CD4-positive, alpha-beta T cell treated with Interleukin-21 for 1 hour (primary cell): ENCODE data around the gene CCDC177.
"Not testable (repeated sequence)": the region's sequence is repeated elsewhere in the genome, so short reads cannot be mapped to it uniquely, and the experiment has no call there.

Source experiments
- DNase-seq: peaks from one replicate; pipeline ENCODE4 v3.0.0-alpha.2; 2020

The CCDC177 gene

DNA sequence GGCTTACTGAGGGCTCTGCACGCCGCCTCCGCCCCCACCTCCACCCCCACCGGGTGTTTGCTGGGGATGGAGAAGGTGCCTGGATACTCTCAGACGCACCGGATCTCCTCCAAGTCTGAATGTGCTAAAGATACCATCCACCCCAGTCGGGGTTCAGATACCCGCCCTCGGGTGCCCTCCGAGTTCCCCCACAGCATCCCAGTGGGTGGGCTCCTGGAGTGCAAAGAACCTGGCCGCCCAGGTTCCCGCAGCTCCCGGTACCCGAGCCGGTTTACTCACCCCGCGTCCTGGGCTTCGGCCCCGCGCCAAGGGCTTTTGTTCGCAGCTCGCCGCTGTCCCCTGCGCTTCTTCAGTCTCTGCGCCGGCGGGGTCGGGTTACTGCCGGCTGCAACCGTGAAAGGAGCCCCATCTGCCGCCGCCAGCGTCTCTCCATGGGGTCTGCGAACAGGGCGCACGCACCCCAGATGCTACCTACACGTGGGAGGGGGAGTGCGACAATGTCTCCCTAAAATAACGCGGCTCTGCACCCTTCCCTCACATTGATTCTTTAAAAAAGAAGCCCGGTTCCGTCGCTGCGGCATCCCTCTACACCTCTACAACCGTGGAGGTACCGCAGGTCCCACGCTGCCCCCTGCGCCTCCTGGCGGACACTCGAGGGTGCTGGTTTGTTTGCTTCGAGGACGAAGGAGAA lies at the start of gene CCDC177:
Gene CCDC177, minus strand, starts transcription at position 609 of the 691 bp plus-strand sequence. CDS start 1,249 bp downstream, outside the sequence.
- peak; percentile 68 for DNase-seq

DNA sequence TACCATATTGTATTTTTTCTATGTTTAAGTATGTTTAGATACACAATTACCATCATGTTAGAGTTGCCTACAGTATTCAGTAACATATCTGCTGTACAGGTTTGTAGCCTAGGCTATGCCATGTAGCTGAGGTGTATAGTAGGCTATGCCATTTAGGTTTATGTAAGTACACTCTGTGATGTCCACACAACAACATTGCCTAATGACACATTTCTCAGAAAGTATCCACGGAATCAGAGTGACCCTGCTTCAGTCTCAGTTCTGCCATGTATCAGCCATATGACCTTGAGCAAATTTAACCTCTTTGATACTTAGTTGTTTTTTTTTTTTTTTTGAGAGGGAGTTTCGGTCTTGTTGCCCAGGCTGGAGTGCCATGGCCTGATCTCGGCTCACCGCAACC lies 49.5 kb upstream of the CCDC177 start:
- no peak for DNase-seq

DNA sequence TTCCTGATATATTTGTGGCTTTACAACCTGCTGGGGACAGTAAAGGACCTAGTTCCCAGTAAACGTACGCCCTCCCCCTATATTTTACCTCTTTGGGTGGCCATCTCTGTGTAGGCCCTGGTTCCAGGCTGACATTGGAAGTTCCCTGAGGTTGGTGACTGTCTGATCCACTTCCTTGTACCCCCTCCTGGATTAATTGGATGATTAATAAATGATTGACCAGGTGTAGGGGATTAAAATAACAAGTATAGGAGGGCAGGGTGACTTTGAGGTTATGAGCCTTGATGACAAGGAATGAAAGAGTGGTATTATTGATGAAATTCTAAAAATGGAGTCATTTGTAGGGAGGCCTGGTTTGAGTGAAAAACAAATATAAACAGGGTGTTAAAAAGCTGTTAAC lies 46.3 kb upstream of the CCDC177 start:
- DNase-seq, result no peak

DNA sequence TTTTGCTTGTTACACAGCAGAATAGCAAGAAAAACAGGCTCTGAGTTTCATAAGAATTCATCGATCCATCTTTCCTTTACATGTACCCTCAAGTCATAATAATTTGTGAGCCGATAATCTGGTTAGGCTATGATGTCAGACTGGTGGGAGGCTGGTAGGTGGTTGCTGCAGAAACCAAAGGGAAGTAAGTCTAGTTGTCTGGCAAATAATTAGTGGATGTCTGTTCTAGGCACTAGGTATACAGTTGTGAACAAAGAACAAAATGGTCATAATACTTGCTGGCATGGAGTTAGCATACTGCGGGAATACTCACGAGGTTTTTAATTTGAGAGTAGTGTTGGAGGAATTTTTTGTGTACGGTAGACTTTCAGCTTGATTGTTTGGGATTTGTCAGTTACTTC lies 45.5 kb upstream of the CCDC177 start:
- no peak for DNase-seq

DNA sequence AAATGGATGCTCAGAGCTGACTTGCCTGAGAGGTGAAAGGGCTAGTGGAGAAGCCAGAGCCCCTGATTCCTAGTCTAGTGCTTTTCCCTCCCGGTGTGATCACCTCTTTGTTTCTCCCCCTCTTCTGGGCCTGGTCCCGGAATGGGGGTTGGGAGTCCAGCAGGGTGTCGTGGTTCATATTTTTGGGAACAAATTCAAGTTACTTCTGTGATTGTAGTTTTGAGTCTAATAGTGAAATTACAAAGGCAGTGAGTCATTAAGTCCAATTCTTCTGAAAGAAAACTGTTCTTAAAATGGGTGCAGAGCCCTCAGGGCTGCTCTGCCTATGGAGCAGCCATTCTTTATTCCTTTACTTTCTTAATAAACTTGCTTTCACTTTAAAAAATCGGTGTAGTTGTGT lies 44.3 kb upstream of the CCDC177 start:
- no peak for DNase-seq

DNA sequence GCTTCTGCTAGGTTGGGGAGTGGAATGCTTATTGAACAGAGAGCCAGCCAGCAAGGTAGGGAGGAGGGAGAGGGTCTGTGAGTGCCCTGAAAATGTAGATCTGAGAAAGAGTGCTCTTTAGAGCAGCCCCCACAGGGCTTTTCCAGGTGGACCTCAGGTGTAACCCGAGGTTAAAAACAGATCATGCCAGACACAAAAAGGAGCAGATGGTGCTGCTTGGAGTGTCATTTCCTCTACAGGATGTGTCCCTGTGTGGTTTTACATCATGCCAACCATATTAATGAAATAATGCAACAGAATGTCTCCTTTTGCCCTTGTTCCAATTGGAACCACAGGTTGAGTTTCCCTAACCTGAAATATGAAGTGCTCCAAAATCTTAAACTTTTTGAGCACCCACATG lies 43.1 kb upstream of the CCDC177 start:
- DNase-seq, result no peak

DNA sequence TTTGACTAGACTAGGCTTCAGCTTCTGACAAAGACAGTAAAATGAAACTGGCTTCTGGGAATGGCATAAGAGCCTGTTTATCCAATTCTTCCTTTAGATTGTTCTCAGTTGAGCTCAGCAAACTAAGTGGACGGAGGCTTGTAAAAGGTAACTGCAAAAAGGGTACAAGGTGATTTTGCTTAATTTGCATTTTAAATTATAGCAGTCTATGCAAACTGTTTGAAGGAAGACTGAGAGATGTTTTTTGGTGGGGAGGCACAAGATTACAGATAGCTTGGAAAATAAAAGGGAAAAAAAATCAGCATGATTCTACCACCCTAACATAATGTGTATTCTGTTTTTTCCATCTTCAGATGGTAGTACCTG lies 41.7 kb upstream of the CCDC177 start:
- DNase-seq, result no peak

DNA sequence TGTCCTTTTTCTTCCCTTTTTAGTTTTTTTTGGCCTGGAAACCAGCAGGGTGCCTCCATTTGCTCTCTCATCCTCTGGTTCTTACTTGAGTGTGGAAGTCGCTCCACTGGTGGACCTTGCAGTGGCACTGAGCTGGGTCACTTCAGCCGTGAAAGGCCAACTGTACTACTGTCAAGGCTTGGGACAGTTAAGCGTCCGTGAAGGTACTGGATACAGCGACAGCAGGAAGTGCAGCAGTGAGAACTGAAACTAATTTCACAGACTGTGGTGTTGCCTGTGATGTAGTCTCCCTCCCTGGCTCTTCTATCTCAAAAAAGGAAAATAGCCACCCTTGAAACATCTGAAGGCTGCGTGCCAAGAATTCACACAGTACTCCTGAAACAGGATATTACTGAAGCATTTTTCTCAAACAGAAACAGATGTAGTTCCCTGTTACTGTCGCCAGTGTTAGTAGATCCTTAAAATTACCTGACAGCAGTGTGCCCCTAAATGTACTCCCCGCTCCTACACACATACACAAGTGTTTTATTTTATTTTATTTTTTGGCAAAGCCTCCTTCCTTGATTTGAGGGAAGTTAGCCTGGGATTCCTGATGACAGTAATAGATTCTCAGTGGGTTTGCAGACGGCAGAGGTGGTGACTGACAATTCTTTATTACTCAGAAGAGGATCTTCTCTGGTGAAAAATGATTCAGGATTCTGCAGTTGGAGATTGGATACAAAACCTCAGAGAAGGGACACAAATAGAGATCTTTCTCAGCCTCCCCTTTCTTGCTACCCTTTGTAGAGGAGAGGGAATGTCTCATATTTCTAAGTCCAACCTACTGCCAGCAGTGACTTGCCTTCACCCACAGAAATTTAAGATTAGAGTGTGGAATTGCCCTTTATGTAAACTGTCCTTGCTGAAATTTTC lies 41.1 kb upstream of the CCDC177 start:
- DNase-seq, result peak; percentile 70

DNA sequence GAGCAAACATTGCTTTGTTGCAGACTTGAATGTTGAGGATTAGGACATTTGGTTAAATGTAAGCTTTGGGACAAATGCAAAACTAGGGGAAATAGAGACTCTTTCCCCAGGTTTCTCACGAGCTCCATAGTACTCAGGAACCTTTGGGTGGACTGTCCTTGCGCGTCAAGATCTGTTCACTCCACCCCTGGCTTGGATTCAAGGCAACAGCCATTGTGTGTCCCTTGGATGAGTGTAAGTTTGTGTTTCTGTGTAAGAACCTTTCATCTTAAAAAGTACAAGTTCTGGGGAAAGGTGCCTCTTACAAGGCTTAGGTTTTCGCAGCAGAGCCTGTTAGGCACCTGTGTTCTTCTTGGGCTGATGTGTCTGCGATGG lies 40.4 kb upstream of the CCDC177 start:
- DNase-seq, result no peak

DNA sequence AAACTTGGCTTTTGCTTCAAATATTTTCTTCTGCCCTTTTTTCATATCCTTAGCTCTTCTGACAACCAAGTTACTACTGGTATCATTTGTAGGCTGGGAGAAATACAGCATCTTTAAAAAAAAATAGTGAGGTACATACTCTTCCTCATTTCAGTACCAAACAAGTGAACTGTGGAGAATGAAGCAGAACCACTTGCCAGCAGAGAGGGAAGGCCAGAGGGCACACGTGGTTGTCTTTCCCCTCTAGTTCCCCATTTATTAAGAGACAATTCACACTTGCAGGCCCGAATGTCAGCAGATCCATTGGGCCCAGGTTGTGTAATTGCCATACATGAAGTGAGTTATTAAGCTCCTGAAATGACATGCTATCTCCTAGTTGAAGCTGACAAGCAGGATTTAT lies 39.9 kb upstream of the CCDC177 start:
- no peak for DNase-seq

DNA sequence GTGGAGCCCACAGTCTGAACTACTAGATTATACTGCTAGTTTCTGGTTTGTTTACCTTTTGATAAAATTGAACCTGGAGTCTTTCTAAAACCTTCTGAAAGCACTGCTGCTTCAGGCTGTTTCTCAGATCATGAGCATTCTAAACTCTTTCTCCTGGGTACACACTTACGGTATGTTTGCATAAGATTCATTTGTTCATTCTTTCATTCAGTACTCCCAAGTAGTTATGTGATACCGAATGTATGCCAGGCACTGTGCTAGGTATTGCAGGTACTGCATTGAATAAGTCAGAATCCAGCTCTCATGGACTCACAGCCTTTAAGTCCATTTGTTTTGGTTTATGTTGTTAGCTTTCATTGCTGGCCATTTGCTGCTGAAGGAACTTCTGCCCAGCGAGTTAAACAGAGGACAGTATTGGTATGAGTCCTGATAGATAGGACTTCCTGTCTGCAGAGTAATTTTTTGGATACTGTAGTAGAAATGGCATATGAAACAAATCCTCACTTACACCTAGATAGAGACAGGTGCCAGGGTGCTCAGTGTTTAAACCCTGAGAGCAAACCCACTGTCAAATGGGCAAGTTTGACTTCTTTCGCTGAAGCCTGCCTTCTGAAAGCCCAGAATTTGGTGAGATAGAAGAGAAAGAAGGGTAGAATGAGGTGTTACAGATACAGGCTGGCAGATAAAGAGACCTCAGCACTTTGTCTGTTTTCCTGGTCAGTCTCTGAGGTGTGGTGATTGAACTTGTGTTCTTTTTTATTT lies 38.8 kb upstream of the CCDC177 start:
- no peak for DNase-seq

DNA sequence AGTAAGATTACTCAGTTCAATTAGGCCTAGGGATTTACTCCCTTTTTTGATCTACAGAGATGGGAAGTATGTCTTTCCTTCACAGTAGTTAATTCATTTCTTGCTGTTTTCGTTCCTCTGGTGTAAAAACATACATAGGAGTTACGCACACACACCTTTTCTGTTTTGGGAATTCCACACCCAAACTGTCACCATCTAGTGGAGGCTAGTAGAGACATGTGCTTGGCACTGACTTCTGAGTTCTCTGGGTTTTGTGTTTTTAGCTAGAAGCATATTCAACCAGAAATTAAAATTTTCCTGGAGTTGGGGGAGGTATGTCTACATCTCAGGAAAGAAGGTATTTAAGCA lies 38.1 kb upstream of the CCDC177 start:
- no peak for DNase-seq

DNA sequence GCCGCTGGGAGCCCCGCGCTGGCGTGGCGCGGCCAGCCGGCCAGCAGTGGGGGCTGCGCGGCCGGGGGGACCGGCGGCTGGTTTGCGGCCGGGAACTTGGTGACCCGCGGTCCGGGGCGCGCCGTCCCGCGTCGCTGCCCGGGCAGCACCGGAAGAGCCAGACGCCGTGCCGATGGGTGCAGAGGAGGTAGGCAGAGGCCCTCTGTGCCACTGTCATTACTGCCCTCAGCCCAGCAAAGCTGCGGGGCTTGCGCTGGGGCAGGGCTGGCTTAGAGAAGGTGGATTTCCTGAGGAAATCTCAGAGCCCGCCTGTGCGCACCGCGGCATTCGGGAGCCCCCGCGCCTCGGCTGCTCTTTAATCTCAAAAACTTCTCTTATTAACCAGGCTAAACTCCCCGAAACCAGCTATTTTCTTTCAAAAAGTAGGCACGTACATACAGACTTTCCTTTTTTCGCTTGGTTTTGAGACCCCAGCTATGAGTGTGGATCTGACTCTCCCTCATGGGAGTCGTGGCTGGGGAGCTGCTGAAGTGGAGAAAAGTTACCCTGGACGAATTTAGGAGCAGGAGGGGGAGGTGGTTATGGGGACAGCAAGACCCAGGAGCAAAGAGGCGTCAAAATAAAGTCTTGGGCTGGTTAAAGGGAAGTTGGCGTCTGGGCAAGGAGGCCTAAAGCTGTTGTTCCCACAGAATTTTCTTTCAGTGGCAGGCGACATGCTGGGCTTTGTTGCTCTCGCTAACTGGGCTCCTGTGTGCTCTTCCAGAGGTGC lies 37.5 kb upstream of the CCDC177 start:
- peak; percentile 53 for DNase-seq

DNA sequence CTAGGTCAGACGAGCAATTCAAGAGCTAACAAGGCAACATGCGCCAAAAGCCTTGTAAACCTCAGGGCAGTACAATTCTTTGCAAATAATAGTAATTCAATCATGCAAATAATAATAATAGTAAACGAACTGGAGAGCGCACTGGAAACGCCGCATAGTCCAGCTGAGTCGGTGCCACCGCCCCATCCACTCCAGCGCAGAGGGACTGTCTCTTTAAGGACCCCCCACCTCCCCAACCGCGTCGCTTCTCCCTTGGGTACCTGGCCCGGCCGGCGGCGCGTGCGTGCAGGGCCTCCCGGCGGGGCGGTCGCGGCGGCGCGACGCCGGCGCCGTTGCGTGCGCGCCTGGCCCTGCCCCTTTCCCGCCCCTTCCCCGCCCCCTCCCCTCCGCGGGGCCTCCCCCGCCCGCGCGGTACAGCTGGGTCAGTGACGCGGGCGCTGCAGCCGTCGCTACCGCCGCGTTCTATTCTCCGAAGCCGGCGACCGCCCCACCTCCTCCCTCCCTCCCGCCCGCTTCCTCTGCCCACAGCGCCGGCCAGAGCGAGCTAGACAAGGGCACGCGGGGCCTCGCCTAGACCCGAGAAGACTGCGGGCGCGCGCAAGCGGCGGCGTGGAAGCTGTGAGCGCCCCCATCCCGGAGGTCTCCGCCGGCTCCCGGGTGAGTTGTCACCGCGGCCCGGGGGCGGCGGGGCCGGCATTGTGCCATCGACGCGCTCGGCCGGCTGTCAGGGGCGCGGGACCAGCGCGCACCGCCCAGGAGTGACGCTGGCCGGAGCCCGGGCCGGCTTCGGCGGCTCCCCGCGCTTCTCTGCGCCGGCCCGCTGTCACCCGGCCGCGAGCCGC lies 36.7 kb upstream of the CCDC177 start, which contains the start of gene SUSD6:
Gene SUSD6, plus strand, starts transcription at position 425 of the 842 bp plus-strand sequence. CDS start 46,997 bp downstream, outside the sequence.
- peak; percentile 91 for DNase-seq

DNA sequence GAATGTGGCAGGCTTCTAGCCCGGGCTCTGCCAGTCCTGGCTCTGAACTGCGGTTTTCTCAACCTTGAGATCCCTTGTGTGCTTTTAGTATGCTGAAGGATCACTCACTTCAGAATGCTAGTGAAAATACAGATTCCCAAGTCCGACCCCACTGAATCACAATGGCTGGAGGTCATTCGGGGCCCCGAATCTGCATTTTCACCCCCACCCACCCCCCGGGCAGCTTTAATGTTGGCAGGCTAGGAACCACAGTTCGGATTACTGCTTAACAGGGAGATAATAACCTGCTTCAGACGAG lies 36.2 kb upstream of the CCDC177 start:
- no peak for DNase-seq

DNA sequence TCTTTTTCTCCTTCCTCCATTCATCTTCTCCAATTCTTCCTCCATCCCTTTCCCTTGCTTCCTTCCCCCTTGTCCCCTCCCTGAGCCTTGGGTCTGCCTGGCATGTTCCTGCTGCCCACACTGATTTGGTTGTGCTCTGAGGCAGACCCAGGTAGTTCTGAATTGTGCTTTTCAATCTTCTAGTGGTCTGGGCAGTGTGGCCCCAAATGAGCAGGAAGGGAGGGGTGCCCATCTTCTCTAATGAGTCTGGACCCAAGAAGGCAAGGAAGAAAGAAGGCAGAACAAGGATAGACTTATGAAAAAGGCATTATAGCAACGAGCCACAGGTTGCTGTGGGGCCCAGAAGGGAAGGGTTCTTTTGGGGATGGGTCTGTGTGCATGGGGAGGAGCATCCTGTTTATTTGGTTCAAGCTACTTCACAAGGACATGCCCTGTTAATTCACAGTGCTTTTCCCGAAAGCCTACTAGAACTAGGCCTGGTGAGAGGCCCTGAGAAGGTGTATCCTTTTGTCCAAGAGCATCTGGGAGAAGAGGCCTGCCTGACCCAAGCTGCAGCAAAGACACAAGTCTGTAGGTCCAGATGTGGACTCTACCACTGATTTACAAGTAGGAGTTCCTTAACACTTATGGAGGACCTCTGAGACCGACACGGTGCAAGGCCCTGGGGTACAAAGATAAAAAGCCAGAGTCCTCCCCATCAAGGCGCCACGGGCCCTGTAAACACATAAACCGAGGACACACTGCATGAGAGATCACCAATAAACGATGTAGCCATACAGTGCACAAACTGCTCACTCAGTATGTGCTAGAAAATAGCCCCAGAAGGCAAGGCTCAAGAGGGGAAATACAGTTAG lies 35.6 kb upstream of the CCDC177 start:
- no peak for DNase-seq

DNA sequence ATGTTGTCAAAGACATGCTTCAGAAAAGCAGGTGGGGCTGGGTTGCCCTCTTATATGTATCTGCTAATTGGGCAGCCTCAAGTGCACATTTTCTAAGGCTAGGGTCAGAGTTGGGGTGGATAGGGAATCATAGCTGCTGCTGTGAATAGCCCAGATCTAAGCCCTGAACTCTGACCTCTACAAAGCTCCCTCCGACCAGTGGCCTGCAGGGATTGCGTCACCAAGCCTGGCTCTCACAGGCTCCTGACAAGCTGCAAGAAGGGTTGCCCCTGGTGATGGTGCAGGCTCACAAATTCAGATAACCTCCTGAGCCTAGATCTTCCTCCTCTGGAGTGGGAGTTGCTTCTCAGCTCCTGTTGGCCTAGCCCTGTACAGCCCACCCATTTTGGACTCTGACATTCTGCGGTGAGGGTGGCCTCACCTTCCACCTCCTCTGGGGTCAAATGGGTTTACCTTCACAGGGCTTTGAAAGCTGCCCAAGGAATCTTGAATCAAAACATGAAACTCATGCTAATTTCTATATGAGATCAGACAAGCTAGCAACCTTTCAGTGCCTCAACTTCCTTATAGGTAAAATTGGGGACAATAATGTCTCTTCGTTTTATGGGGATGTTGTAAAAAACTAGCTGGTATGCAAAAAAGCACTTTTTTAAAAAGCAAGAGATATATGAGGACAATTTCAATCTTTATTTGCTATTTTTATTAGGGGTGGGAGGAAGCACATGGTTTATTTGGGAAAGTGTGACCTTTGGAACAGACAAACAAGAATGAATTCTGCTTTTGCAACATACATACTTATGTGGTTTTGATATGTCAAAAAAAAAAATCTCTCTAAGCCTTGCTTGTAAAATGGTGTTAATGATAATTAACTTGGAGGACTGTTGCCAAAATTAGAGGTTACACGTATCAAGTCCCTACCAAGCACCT lies 31.9 kb upstream of the CCDC177 start:
- DNase-seq, result no peak

DNA sequence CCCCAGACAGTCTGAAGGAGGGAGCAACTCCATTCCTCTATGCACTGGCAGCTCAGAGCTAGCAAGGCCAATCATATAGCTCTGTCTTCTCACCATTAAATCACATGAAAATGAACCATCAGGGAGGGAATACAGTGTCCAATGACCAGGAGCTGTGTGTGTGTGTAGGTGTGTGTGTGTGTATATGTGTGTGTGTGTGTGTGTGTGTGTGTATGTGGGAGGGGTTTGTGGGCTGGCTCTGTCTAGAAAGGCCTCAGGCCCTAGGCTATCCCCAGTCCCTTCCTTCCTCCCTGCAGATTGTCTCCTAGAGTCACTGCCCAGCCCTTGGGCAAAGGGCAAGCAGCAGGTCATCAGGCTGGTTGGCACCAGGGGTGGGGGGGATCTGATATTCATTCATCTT lies 31.1 kb upstream of the CCDC177 start:
- DNase-seq, result no peak

DNA sequence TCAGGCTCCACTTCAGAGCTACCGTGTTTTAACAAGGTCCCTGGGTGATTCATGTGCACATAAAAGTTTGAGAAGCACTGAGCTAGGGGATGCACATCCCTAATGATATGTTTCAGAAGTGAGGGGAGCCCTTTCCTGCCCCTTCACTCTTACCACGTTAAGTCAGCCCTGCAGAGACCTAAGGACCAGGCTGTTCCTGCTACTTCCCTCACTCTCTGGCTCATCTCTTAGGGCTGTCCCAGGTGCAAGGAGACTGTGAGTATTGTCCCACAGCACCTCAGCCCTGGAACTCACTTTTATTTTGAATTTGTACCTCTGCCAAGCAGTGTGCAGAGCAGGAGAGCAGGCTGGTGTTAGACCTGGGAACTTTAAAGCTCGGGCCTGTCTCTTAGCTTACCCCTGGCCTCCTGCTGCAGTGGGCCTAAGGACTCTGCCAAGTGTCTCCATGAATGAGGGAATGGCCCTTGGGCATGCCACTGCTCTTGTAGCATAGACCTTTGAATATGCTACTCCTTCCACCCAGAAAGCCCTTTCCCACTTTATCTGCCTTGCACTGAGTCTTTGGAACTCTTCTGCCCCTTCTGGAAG lies 25.7 kb upstream of the CCDC177 start:
- DNase-seq, result no peak

DNA sequence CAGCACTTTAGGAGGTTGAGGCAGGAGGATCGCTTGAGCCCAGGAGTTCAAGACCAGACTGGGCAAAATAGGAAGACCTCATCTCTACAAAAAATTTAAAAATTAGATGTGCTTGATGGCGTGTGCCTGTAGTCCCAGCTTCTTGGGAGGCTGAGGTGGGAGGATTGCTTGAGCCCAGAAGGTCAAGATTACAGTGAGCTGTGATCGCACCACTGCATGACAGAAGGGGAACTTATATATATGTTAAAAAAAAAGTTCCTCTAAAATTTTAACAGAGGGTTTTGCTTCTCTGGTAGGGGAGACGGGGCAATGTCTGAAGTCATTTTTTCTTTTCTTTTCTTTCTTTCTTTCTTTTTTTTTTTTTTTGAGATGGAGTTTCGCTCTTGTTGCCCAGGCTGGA lies 24.8 kb upstream of the CCDC177 start:
- DNase-seq, result not testable (repeated sequence)
